Neural cell (in vitro differentiated cells): Measurements from ENCODE around the gene NNT.

Experiments
- EP300 ChIP-seq: fragments of 450-650 bp; conservative IDR thresholded peaks from 2 replicates; pipeline ENCODE4 v1.6.1; 2014; ENCODE audit warnings: antibody characterized with exemption, mild to moderate bottlenecking, moderate library complexity; ENCODE audit not compliant: poor library complexity, severe bottlenecking
- EZH2 ChIP-seq: fragments of 200-600, 300-800 bp; shearing (Covaris generic), sonication (generic); IDR thresholded peaks from 2 replicates; pipeline ENCODE4 v1.6.1; 2014; ENCODE audit warnings: antibody characterized with exemption, low read length, borderline replicate concordance, mild to moderate bottlenecking; ENCODE audit not compliant: insufficient read depth, poor library complexity, severe bottlenecking
- POLR2AphosphoS5 ChIP-seq: IDR thresholded peaks from 2 replicates; pipeline ENCODE4 v1.6.1; 2012
- TF ChIP-seq, protein P1 (sequence below): IDR thresholded peaks from 2 replicates; pipeline ENCODE4 v1.6.1; 2012; ENCODE audit warnings: borderline replicate concordance
- TF ChIP-seq, protein P2 (sequence below): fragments of 450-650 bp; IDR thresholded peaks from 2 replicates; pipeline ENCODE4 v1.5.1; 2014; ENCODE audit warnings: antibody characterized with exemption, mild to moderate bottlenecking, moderate library complexity; ENCODE audit not compliant: poor library complexity, severe bottlenecking

DNA sequence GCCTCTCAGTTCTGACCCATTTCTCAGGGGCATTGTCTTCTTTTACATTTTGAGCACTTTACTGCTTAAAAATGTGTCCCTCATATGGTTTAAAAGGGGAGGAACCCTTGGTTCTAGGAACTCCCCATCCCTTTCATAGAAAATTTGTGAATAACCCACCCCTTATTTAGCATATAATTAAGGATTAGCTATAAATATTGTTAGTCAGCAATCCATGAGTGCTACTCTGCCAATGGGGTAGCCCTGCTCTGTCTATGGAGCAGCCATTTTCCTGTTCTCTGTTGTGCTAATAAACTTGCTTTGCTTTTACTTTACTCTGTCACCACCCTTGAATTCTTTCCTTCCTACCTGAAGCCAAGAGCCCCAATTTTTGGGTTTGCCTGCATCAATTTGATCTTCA is 12.3 kb upstream of the NNT start:
- TF ChIP-seq POLR2AphosphoS5 (no peak), EZH2 (no peak), EP300 (no peak)
- TF ChIP-seq, protein P1, sequence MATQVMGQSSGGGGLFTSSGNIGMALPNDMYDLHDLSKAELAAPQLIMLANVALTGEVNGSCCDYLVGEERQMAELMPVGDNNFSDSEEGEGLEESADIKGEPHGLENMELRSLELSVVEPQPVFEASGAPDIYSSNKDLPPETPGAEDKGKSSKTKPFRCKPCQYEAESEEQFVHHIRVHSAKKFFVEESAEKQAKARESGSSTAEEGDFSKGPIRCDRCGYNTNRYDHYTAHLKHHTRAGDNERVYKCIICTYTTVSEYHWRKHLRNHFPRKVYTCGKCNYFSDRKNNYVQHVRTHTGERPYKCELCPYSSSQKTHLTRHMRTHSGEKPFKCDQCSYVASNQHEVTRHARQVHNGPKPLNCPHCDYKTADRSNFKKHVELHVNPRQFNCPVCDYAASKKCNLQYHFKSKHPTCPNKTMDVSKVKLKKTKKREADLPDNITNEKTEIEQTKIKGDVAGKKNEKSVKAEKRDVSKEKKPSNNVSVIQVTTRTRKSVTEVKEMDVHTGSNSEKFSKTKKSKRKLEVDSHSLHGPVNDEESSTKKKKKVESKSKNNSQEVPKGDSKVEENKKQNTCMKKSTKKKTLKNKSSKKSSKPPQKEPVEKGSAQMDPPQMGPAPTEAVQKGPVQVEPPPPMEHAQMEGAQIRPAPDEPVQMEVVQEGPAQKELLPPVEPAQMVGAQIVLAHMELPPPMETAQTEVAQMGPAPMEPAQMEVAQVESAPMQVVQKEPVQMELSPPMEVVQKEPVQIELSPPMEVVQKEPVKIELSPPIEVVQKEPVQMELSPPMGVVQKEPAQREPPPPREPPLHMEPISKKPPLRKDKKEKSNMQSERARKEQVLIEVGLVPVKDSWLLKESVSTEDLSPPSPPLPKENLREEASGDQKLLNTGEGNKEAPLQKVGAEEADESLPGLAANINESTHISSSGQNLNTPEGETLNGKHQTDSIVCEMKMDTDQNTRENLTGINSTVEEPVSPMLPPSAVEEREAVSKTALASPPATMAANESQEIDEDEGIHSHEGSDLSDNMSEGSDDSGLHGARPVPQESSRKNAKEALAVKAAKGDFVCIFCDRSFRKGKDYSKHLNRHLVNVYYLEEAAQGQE: no peak
- TF ChIP-seq, protein P2, sequence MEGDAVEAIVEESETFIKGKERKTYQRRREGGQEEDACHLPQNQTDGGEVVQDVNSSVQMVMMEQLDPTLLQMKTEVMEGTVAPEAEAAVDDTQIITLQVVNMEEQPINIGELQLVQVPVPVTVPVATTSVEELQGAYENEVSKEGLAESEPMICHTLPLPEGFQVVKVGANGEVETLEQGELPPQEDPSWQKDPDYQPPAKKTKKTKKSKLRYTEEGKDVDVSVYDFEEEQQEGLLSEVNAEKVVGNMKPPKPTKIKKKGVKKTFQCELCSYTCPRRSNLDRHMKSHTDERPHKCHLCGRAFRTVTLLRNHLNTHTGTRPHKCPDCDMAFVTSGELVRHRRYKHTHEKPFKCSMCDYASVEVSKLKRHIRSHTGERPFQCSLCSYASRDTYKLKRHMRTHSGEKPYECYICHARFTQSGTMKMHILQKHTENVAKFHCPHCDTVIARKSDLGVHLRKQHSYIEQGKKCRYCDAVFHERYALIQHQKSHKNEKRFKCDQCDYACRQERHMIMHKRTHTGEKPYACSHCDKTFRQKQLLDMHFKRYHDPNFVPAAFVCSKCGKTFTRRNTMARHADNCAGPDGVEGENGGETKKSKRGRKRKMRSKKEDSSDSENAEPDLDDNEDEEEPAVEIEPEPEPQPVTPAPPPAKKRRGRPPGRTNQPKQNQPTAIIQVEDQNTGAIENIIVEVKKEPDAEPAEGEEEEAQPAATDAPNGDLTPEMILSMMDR: no peak
